A673 (cell line): ENCODE measurements around the gene ARID5B. TPM values are rescaled to one million over a fixed set of nuclear protein-coding genes. Genes with fewer than 3 reads are reported as not detected.
A peak's percentile ranks its signal among the peaks of the same experiment; 100 is the strongest.

Experiments used
- BruUV-seq: library from RNA; stranded (reverse); fragments of 400-500 nt; replicated peaks from 2 replicates; lab custom pipeline; 2021; lab: Mats Ljungman, UMichigan
- CTCF ChIA-PET: fragments of 300-600 bp; sonication (Branson Sonifier 250); formaldehyde crosslinking; loops from one replicate; lab custom pipeline; 2022; ENCODE audit warnings: antibody characterized with exemption; lab: Charles Lee
- POLR2A ChIA-PET: fragments of 300-600 bp; sonication (Branson Sonifier 250); formaldehyde crosslinking; loops from one replicate; lab custom pipeline; 2022; ENCODE audit warnings: antibody characterized with exemption; ENCODE audit not compliant: low non-redundant PET; lab: Charles Lee
- DNase-seq: peaks from one replicate; pipeline ENCODE4 v3.0.0-alpha.2; 2015; ENCODE audit warnings: low spot score
- H3K27ac ChIP-seq: fragments of 200-600 bp; sonication (generic); 2 replicates; pipeline ENCODE4 v1.5.1; 2016; ENCODE audit warnings: mixed run types, low read depth, mild to moderate bottlenecking, mixed read lengths, antibody characterized with exemption, low read length; ENCODE audit not compliant: poor library complexity, severe bottlenecking
- H3K27me3 ChIP-seq: fragments of 200-600 bp; sonication (generic); replicated peaks from 2 replicates; pipeline ENCODE4 v1.6.1; 2017; ENCODE audit warnings: mixed run types, low read depth, mild to moderate bottlenecking, mixed read lengths, antibody characterized with exemption, low read length; ENCODE audit not compliant: insufficient read depth, poor library complexity
- H3K36me3 ChIP-seq: fragments of 200-600 bp; sonication (generic); 2 replicates; pipeline ENCODE4 v1.6.1; 2016; ENCODE audit warnings: mixed run types, mild to moderate bottlenecking, mixed read lengths, antibody characterized with exemption, low read length; ENCODE audit not compliant: insufficient read depth, poor library complexity, severe bottlenecking
- H3K4me1 ChIP-seq: fragments of 200-600 bp; sonication (generic); 2 replicates; pipeline ENCODE4 v1.6.1; 2017; ENCODE audit warnings: mixed run types, mild to moderate bottlenecking, mixed read lengths, antibody characterized with exemption, low read length; ENCODE audit not compliant: insufficient read depth, poor library complexity, severe bottlenecking
- H3K4me3 ChIP-seq: fragments of 200-600 bp; sonication (generic); 2 replicates; pipeline ENCODE4 v1.5.1; 2016; ENCODE audit warnings: low read depth, mixed run types, mild to moderate bottlenecking, mixed read lengths, low read length; ENCODE audit not compliant: poor library complexity, severe bottlenecking
- H3K9me3 ChIP-seq: fragments of 200-600 bp; sonication (generic); 2 replicates; pipeline ENCODE4 v1.6.1; 2016; ENCODE audit warnings: mixed run types, low read depth, mild to moderate bottlenecking, mixed read lengths, antibody characterized with exemption, low read length; ENCODE audit not compliant: poor library complexity, severe bottlenecking
- CTCF ChIP-seq: fragments of 300-800, 200-600 bp; sonication (generic); conservative IDR thresholded peaks from 2 replicates; pipeline ENCODE4 v1.5.1; 2017; ENCODE audit warnings: low read depth, mild to moderate bottlenecking, antibody characterized with exemption, low read length, moderate library complexity, mixed read lengths
- EZH2 ChIP-seq: fragments of 200-600 bp; sonication (generic); IDR thresholded peaks from 2 replicates; pipeline ENCODE4 v1.6.1; 2017; ENCODE audit warnings: borderline replicate concordance, low read depth, mild to moderate bottlenecking, mixed read lengths, antibody characterized with exemption, low read length; ENCODE audit not compliant: poor library complexity, severe bottlenecking
- intact Hi-C: fragments of 100-400 bp; cut with micrococcal nuclease; formaldehyde crosslinking; loops from one replicate; pipeline ENCODE4 v1.10.0; 2022; ENCODE audit not compliant: unreplicated experiment
- total RNA-seq: library from RNA; stranded (reverse); gene quantifications from 2 replicates; pipeline ENCODE4 v1.2.3, GENCODE V29; 2021

Gene ARID5B
- total RNA-seq, 1 experiment from 2014 or later: 29.0 TPM

- Histone ChIP-seq H3K9me3 (no peaks in the 10 kb centered on the region), H3K4me3 (peak overlapping the region; percentile 68), H3K4me1 (peaks cover 40% of the 10 kb centered on the region), H3K27ac (peak overlapping the region; percentile 85), H3K27me3 (no peaks in the 10 kb centered on the region), H3K36me3 (no peaks in the 10 kb centered on the region)
- intact Hi-C loops: loop anchor here (1.0 to 10.0 kb wide), 6 partner anchors 33 to 1087 kb away; no protein-coding TSS in a partner anchor
- TF ChIP-seq CTCF: no peak
- ChIA-PET POLR2A (interaction anchor here (0.6 kb wide), 1 partner anchor 33 kb away, joined by 3 read pairs; no protein-coding TSS in a partner anchor), CTCF (interaction anchor here (1.0 kb wide), 1 partner anchor 341 kb away, joined by 5 read pairs; no protein-coding TSS in a partner anchor)
- BruUV-seq: no TSS peak
- DNase-seq: peak; percentile 59
Measured at GRCh38 chr10:61903928-61904344, 2.4 kb downstream of the ARID5B start.

- peaks cover 48% of the 10 kb centered on the region for H3K4me1 ChIP-seq
- peak overlapping the region; percentile 85 for H3K27ac ChIP-seq
- H3K36me3 ChIP-seq: no peaks in the 10 kb centered on the region
- no peaks in the 10 kb centered on the region for H3K9me3 ChIP-seq
- peak; percentile 91 for DNase-seq
- POLR2A ChIA-PET: no interaction called here
- intact Hi-C loops: loop anchor here (1.0 to 10.0 kb wide), 6 partner anchors 32 to 1088 kb away; no protein-coding TSS in a partner anchor
- CTCF ChIA-PET: no interaction called here
- TF ChIP-seq CTCF (peak; percentile 55), EZH2 (no peak)
- H3K4me3 ChIP-seq: peak overlapping the region; percentile 68
- H3K27me3 ChIP-seq: no peaks in the 10 kb centered on the region
- BruUV-seq: no TSS peak
Measured at GRCh38 chr10:61904733-61905725, 3.5 kb downstream of the ARID5B start.

- intact Hi-C loops: loop anchor here (1.0 to 10.0 kb wide), 3 partner anchors 133 to 539 kb away; no protein-coding TSS in a partner anchor
- CTCF ChIA-PET: no interaction called here
- no peak overlapping the region for H3K27ac ChIP-seq
Measured at GRCh38 chr10:61905837-61906561, 4.5 kb downstream of the ARID5B start.

More at GRCh38 chr10:61905837-61906561, 4.5 kb downstream of the ARID5B start:
- no peak for TF ChIP-seq EZH2
- TF ChIP-seq CTCF: no peak
- no peaks in the 10 kb centered on the region for H3K36me3 ChIP-seq
- BruUV-seq: no TSS peak
- H3K27me3 ChIP-seq: no peaks in the 10 kb centered on the region
- H3K9me3 ChIP-seq: no peaks in the 10 kb centered on the region
- no peak overlapping the region for H3K4me3 ChIP-seq
- POLR2A ChIA-PET: interaction anchor here (0.6 kb wide), 1 partner anchor 18 kb away, joined by 3 read pairs; no protein-coding TSS in a partner anchor
- H3K4me1 ChIP-seq: peaks cover 57% of the 10 kb centered on the region
- DNase-seq: peak; percentile 48
